ENCODE data around the gene ACSL6.

ACSL6 gene

DNA sequence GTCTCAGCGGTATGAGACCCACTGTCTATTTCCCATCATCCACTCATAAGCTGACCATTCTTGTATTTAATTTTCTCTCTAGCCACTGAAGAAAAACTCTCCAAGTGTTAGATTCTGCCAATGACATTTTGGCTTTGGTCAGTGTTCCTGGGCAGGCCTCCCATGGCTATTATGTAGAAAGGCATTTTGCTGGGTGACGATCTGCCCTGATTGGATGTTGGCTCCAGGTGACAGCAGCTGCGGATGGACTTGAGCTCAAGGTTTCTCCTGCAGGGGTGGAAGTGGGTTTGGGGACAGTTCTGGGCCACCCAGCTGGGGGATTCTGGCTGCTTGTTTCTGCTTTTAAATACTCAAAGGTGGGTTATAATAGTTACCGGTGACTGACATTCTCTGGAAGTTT is 31.6 kb downstream of the ACSL6 start:
- DNase-seq (ENCODE audit: low spot score): no peak

DNA sequence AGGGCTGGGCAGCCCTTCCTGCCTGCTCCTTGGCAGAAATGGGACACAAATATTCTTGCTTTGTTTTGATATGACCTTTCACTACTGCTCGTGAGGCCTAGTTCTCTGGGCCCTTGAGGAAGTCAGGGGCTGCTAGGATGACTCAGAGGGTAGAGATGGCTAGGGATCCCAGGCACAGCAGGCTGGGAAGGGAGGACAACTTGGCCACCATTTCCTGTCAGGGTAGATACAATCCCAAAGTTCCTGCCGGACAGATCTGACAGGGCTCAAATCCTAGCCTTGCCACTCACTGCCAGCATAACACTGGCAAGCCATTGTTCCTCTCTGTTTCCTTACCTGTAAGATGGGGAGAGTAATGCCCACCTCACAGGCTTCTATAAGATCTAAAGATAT is 34.2 kb downstream of the ACSL6 start:
- DNase-seq (ENCODE audit: low spot score): no peak

DNA sequence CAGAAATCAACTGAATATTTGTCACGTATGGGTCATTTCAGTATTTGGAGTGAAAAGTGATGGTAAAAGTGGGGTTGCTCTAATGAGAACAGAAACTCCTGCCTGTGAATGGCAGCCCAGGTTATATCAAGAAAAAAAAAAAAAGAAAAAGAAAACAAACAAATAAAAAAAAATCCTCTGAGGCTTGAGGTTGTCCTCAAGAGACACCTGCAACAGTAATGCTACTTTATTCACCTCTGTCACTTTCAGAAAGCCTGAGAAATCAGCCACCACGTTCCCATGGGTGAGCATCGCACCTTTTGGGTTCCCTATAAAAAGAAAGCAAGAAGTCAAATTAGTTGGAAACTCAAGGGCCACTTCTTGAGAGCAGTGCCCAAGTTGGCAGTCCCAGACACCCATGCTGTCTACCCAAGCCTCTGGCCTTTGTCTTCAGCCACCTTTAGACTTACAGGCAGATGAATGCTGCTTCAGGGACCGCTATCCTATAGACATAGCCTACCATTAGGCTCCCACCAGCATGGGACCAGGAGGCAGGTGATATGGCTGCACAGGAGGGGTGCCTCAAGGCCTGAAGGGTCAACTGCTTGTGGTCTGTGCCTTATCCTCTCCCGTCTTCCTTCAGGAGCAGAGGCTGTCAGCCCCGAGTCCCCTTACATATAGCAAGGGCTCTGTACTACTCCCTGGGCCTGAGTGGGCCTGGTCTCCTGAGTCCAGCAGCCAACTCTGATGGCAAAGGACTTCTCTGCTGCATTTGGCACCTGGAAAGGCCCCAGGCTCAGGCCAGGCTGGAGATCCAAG is 34.8 kb downstream of the ACSL6 start:
- no peak for DNase-seq (ENCODE audit: low spot score)

DNA sequence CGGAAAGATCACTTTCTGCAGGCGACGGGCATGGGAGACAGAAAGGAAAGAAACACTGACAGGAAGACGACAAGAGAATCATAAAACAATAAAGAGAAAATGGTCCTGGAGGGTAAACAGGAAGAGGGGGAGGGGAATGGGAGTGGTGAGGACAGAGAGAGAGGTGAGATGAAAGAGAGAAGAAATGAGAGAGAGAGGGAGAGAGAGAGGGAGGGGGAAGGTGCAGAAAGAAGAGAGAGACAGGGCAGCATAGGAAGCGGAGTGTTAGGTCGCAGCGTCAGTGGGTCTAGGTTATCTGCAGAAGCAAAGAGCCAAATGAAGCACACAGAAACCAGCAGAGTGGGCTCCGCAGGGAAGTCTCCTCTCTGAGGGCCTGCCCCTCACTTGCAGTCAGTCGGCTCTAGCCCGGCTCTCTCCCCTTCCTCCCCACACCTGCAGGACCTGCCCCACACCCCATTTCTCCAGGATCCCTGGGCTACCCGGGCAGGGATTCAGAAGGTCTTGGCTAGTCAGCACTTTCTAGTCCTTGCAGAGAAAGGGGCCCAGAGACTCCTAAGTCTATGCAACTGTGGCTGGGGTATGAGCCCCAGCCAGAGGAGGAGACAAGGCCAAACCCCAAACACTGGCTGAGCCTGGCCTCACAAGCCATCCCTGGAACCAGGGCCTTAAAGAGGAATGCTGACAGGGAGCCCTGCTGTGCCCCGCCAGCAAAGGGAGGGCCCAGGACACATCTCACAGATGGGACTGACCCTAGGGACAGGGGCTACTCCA is 36.3 kb downstream of the ACSL6 start:
- no peak for DNase-seq (ENCODE audit: low spot score)

DNA sequence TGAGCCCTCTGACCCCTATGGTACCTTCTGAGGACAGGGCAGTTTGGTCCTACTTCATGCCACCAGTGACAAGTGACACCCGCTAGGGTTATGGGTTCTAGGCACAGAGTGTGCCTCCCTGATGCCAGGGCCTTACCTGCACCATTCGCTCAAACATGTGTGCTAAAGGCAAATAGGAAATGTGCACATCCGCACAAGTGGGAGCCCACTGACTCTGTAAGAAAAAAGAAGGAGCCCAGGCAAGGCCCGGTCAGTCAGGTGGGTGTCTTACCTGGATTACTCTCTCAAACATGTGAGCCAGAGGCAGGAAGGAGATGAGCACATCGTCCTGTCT is 36.9 kb downstream of the ACSL6 start:
- no peak for DNase-seq (ENCODE audit: low spot score)

DNA sequence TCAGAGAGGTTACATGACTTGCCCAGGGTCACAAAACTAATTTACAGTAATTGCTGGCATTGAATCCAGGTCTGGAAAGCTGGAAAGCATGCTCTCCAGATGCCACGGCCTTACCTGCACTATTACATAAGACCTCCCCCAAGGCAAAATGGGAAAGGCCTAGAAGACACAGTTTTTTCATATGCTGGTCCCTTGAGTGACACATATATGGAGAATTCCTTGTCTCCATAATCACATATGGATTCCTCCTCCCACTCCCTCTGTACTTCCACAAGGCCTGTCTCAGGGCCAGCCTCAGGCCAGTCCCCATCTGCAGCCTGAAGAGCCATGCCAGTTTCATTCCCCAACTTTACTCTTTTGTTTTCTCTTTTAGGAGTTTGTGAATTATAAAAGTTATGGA is 37.4 kb downstream of the ACSL6 start:
- DNase-seq (ENCODE audit: low spot score): no peak

DNA sequence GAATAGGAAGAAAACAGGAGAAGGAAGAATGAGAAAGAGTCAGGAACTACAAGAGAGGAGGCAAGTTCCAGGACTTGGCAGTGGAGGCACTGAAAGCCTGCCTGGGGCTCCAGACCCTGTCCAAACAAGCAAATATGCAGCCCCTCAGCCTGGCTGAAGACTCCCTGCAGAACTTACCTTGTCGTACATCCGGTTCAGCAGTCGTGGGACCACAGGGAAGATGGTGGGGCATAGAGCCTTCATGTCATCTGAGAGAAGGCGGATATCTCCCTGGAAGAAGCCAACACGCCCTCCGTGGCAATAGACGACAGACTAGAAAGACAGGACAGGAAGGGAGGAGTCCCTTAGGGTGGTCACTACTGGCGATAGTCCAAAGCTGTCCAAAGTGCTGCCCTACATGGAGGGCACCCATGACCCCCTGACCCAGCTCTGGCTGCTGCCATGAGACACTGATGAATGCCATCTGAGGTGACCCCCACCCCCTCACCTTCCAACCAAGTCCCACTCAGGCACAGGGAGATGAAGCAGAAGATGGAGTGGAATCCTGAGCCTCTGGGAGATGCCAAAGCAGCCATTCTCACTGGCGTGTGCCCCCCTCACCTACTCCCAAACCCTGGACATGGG is 38.3 kb downstream of the ACSL6 start:
- DNase-seq (ENCODE audit: low spot score): no peak

DNA sequence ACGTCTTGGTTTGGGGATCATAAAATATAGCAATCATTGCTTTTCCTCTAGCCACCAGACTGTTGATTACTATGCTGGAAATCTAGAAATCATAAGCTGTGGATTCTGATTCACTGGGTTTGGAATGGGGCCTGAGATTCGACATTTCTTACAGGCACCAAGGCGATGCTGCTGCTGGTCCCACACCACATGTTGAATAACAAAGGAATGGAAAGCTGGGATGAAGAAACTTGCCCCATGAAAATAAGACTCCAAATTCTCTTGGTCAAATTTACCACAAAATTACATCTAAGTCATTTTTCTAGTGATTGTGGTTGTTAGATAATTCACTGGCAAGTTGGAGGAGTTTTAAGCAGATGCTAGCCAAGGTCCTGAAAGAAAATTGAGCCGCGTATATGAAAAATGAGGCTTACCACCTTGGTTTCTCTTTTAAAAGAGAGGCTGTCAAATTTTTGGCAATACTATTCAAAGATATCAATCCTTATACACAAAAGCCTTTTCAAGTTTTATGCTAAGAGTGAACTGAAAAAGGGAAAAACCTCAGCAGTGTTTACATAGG is 43.0 kb downstream of the ACSL6 start:
- DNase-seq (ENCODE audit: low spot score): no peak

DNA sequence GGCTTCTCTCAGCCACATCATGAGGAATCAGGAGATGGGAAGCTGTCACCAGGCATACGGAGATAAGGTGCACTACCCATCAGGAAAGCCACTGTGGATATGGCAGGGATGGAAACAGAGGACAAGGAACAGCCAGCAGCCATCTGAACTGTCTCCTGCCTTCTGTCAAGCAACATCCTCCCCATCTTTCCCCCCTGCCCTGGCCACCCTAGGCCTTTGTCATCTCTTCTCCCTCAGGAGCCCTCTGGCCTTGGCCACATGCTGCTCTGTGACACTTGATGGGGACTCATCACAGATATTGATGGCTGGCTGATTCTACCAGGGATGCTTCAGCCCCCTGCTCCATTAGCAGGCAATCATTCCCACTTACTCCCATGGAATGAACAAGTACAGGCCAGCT is 44.9 kb downstream of the ACSL6 start:
- no peak for DNase-seq (ENCODE audit: low spot score)

DNA sequence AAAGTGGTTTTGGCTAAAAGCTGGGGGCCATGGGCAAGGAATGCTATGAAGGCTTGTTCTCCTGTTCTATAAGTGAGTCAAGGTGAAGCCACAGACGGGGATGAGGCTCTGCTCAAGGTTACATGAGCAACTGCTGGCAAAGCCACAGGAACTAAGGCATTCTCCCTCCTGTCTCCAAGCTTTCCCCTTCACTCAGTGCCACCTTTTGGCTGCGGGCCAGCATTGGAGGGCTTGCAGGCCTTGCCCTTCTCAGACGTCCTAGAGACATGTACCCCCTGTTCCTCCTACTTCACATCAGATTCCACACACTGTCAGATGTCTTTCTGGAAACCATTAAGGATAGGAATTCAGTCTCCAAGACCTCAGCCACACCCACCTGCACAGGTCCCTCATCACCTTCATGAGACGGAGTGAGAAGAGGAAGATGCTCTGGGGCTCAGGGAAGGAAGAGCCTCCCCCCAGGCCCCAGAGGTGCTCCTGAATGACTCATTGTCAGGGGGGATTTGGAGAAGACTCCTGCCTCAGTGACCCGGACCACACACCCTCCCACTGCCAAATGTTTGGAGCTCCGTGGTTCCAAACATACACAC is 45.5 kb downstream of the ACSL6 start:
- DNase-seq (ENCODE audit: low spot score): no peak

DNA sequence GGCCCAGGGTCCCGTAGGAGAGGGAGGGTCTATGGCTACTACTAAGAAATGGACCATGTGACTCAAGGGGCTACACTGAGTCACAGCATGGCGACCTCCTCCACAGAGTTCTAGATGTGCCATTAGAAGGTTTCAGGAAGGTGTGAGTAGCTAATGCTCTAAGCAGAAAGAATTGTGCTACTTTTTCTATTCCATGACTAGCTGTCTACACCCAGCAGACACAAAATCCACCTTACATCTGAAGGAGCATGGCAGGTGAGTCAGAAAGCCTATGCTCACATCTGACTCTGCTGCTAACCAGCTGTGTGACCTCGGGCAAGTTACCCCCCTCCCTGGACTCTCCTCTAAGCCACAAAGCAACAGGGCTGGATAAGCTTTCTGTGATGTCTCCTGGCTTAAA is 51.6 kb downstream of the ACSL6 start:
- DNase-seq (ENCODE audit: low spot score): no peak

DNA sequence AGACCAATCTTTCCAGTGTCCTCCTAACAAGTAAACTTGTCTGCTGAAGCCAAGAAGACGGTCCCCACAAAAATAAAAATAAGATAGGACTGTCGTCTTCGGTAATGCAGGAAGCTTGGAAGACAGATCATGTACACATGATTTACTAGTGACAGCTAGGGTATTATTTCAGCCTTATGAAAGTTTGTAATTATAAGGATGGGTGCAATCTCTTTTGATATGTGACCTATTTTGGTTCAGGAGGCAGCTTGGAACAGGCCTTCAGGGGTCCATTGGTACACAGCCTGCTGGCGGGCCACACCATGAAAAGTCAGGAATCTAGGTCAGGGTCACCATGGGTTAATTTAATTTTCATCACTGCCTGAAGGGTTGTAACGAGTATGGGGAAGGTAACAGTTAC is 52.3 kb downstream of the ACSL6 start:
- DNase-seq (ENCODE audit: low spot score): no peak

DNA sequence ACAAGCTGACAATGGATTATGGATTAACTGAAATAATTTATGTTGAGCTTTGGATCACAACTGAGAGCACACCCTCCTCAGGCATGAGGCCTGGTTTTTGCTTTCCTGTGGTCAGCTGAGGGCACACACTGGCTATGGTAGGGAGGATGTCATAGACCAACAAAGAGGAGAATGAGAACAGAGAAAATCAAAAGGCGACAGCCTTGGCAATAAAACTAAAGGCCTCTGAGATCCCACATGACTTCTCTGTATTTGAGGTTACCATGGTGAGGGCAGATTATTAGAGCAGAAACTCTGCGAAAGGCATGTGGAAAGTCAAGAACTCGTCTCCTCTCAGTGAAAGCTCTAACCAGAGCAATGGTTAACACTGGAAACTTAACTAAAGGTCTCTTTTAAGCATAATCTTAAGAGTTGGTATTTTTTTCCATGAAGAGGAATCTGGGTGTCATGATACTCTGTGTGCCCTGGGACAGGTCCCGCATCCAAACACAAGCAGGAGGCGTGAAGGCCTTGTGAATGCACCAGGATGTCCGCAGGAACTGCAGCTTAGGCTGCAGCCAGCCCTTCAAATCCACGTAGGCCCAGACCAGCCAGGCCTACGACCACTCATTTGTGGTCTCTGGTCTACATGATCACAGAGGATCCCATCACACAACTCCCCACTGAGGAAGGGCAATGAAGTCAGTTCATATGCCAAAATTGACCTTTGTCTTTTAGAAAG is 53.6 kb downstream of the ACSL6 start:
- no peak for DNase-seq (ENCODE audit: low spot score)

DNA sequence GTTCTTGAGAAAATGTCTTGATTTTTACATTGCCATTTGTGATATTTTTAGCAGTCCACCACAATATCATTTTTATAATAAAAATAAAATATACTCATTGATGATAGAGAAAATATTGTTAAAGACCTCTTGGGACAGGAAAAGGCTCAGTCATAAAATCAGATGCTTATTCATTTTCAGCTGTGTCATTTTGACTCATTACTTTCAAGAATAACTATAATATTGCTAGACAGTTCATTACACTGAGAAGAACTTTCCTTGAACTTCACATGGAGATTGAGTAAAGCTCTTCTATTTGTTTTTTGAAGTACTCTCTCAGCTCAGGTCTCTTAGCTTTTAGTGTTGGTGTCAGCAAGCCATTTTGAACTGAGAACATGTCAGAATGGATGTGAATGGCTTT is 57.5 kb downstream of the ACSL6 start:
- no peak for DNase-seq (ENCODE audit: low spot score)

DNA sequence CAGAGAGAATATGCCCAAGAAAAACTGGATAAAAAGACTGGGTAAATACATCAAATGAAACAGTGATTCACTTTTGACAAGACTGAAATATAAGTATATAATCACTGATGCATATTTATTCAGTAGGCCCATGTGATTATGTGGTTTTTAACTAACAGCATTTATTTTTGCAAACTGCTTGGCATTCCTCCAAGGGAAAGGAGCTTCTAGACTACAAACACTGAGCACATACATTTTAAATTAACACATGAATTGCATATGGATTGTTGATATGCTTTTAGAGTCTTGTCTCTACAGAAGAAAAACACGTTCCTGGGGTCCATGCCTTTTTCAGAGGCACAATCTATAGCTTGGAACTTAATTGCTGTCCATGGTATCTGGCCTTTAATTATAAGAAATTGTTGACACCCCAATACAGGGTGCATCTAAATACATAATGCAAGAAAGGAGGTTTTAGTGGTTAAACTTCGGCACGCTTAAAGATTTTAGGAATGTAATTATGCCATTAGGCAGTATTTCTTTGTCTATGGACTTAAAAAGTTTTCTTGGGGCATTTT is 59.1 kb downstream of the ACSL6 start:
- no peak for DNase-seq (ENCODE audit: low spot score)

DNA sequence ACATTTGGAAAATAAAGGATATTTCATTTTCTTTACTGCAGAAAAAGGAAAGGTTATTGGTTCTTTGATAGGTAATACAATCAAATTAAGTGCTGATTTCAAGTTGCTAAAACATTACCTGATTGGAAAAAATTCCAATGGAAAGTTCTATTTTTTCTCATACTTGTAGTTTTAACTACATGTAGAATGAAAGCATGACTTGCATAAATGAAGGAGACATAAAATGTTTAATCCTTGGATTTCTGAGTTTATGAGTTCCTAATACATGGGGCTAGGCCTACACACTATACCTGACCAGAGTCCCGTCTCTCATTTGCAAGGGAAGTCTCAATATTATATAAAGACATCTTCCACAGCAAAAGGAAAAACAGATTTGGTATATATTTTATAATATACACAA is 60.8 kb downstream of the ACSL6 start:
- no peak for DNase-seq (ENCODE audit: low spot score)

DNA sequence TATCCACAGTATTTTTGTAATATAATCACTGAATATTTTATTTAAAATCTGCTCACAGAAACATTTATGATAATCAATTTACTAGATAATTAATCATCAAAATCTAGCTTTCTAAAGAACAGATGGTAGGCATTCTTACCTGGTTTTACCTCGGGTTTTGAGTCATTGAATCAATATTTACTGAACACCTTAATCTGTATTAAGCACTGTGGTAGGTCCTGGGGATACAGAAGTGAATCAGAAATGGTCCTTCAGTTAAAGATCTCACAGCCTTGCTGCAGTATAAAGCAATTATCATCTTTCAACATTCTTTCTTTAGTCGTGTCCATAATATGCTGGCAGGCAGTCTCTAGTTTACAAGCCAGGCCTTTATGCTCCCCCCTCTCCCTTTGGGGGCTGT is 64.0 kb downstream of the ACSL6 start:
- DNase-seq (ENCODE audit: low spot score): no peak

DNA sequence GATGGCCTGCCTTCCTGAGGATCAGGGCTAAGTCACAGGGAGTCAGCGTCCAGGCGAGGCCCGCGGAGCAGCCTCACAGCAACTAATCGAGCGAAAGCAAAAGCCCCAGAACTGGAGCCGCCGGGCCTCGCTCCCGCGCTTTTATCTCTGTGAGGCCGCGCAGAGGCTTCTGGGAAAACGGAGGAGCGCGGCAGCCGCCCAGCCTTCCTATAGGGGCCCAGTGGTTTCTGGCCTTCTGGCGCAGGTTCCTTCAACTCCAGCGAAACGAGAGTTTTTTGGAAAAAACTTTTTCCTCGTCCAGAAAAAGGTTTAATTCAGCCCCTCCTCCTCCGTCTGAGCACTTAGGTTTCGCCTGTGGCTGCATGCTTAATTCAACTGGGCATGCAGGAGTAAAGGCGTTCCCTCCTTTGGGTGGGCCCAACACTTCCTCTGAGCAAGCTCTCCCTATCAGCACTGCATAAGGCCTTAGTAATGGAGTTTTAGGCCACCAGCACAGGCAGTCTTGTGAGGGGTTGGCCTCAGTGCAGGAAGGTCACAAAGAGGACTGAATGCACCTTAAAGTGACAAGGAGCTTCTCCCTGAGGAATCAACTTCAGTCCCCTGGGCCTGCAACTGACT is 65.8 kb downstream of the ACSL6 start, which contains the start of gene MEIKIN:
TSS of gene MEIKIN (minus strand) at position 113 of the 618 bp plus-strand sequence. CDS start 158 bp downstream, outside the sequence.
- no peak for DNase-seq (ENCODE audit: low spot score)

DNA sequence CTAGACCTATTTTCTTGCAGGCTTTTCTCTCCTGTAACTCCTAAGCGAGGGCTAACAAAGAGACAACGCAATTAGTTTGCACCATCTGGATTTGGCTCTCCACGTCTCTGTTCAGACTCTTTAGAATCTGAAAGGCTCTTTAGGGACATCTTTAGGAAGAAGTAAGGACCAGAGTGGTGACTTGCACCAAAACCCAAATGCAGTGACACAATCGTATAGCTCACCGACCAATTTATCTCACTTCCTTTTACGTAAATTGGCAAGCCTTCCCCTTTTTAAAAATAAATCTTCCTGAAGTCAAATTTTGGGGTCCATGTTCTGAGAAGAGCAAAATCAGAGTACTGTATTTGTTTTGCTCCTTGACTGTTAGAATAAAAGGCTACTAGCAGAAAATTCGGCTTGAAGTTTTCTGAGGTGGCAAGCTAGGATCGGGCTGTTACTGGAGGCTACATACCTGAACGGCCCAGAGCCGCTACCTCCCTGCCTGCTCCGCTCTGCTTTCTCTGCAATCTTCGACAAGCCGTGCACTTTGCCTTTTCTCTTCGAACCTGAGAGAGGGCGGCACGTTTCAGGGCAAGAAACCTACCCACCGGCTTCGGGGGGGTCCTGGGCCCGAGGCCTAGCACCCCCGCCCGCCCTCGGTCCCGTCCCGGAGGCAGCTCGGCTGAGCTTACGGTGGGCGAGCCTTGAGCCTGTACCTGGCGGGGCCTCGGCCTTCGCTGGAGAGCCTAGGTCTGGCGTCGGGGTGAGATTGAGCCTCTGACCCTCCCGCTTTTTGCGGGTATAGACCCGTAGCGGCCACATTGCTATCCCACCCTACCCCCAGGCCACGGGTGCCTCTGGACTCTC is 66.5 kb downstream of the ACSL6 start:
- DNase-seq (ENCODE audit: low spot score): no peak

DNA sequence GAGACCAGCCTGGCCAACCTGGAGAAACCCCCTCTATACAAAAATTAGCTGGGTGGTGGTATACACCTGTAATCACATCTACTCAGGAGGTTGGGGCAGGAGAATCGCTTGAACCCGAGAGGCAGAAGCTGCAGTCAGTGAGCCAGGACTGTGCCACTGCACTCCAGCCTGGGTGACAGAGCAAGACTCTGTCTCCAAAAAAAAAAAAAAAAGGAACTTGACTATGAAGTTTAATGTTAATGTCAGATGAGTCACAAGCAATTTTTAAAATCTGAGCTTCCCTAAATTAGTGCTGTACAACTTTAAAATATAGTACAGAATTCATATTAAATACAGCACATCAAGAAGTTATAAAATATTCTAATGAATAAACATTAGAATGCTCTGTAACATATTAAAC is 67.5 kb downstream of the ACSL6 start:
- no peak for DNase-seq (ENCODE audit: low spot score)
